Left ventricle myocardium superior (tissue), 1 donor: ENCODE measurements around the gene PRKCH. TPM values are rescaled to one million over a fixed set of nuclear protein-coding genes. Genes with fewer than 3 reads are reported as not detected.

ENCODE experiments used
- ATAC-seq: fragments of 200-7000 bp; cut with Tn5 transposase; one replicate; pipeline ENCODE4 v1.9.1; 2020; ENCODE audit warnings: mild to moderate bottlenecking, moderate library complexity
- DNase-seq: peaks from one replicate; pipeline ENCODE4 v3.0.0-alpha.2; 2020
- intact Hi-C: fragments of 100-400 bp; cut with micrococcal nuclease; formaldehyde crosslinking; loops from one replicate; pipeline ENCODE4 v1.11.0; 2022
- total RNA-seq: library from RNA; stranded (reverse); fragmentation: NEBNext Ultra II Directional; extraction: Animal tissue kit (Norgen Biotek cat#: 25700); gene quantifications from one replicate; pipeline ENCODE4 v1.2.1, GENCODE V29; 2021
- donor health status: DM: no; HTN: yes; CAD: no; lungs with severe emphysema.

PRKCH gene
- total RNA-seq, 1 donor from 2014 or later: 15.9 TPM

GRCh38 chr14:61510736-61511557, 189.6 kb downstream of the PRKCH start:
- intact Hi-C loops: no loop called here
- DNase-seq: no peak
- no peak for ATAC-seq

GRCh38 chr14:61511558-61511948, 190.2 kb downstream of the PRKCH start:
- ATAC-seq (peak; percentile 55), DNase-seq (no peak)
- intact Hi-C loops: no loop called here

- peak; percentile 36 for ATAC-seq
- no peak for DNase-seq
- intact Hi-C loops: no loop called here
Observed at GRCh38 chr14:61512026-61512834, 190.9 kb downstream of the PRKCH start.

GRCh38 chr14:61513986-61514830, 192.8 kb downstream of the PRKCH start:
- intact Hi-C loops: no loop called here
- DNase-seq: no peak
- ATAC-seq: no peak

- intact Hi-C loops: loop anchor here (5.0 kb wide), 1 partner anchor 38 kb away; no protein-coding TSS in a partner anchor
- DNase-seq (no peak), ATAC-seq (no peak)
Observed at GRCh38 chr14:61514927-61515326, 193.5 kb downstream of the PRKCH start.

- intact Hi-C loops: loop anchor here (5.0 kb wide), 1 partner anchor 38 kb away; no protein-coding TSS in a partner anchor
- DNase-seq (no peak), ATAC-seq (no peak)
Observed at GRCh38 chr14:61515436-61516117, 194.2 kb downstream of the PRKCH start.

- intact Hi-C loops: loop anchor here (5.0 kb wide), 1 partner anchor 39 kb away; no protein-coding TSS in a partner anchor
- peak; percentile 32 for ATAC-seq
- DNase-seq: no peak
Observed at GRCh38 chr14:61516118-61516743, 194.9 kb downstream of the PRKCH start.

- intact Hi-C loops: loop anchor here (5.0 kb wide), 1 partner anchor 40 kb away; no protein-coding TSS in a partner anchor
- ATAC-seq: peak; percentile 63
- DNase-seq: no peak
Observed at GRCh38 chr14:61516964-61517653, 195.7 kb downstream of the PRKCH start.

GRCh38 chr14:61517911-61518384, 196.6 kb downstream of the PRKCH start:
- ATAC-seq (peak; percentile 77), DNase-seq (peak; percentile 35)
- intact Hi-C loops: loop anchor here (5.0 kb wide), 1 partner anchor 41 kb away; no protein-coding TSS in a partner anchor

- ATAC-seq (no peak), DNase-seq (no peak)
- intact Hi-C loops: loop anchor here (5.0 kb wide), 1 partner anchor 41 kb away; no protein-coding TSS in a partner anchor
Observed at GRCh38 chr14:61518403-61518802, 197.0 kb downstream of the PRKCH start.

GRCh38 chr14:61519106-61519505, 197.7 kb downstream of the PRKCH start:
- no peak for DNase-seq
- no peak for ATAC-seq
- intact Hi-C loops: loop anchor here (5.0 kb wide), 1 partner anchor 42 kb away; no protein-coding TSS in a partner anchor

- intact Hi-C loops: loop anchor here (5.0 kb wide), 1 partner anchor 42 kb away; no protein-coding TSS in a partner anchor
- no peak for ATAC-seq
- no peak for DNase-seq
Observed at GRCh38 chr14:61519735-61520134, 198.4 kb downstream of the PRKCH start.

- intact Hi-C loops: no loop called here
- ATAC-seq (no peak), DNase-seq (no peak)
Observed at GRCh38 chr14:61520576-61520975, 199.2 kb downstream of the PRKCH start.

GRCh38 chr14:61521773-61522172, 200.4 kb downstream of the PRKCH start:
- DNase-seq (no peak), ATAC-seq (no peak)
- intact Hi-C loops: no loop called here

GRCh38 chr14:61523751-61524150, 202.4 kb downstream of the PRKCH start:
- intact Hi-C loops: no loop called here
- no peak for ATAC-seq
- DNase-seq: no peak

- intact Hi-C loops: no loop called here
- ATAC-seq: peak; percentile 8
Observed at GRCh38 chr14:61524211-61524806, 202.9 kb downstream of the PRKCH start.

GRCh38 chr14:61524936-61525292, 203.5 kb downstream of the PRKCH start:
- intact Hi-C loops: no loop called here
- DNase-seq (no peak), ATAC-seq (peak; percentile 1)

More at GRCh38 chr14:61524211-61524806, 202.9 kb downstream of the PRKCH start:
- DNase-seq: no peak
